ENCODE measurements around the gene ESRRG.

GRCh38 chr1:216475659-216476276 lies 247.5 kb downstream of the ESRRG start:
- TF ChIP-seq EZH2 (IDR thresholded peaks at IDR 0.05; ENCODE audit: borderline replicate concordance, low read depth, low read length, severe bottlenecking) (no peak), CTCF (IDR thresholded peaks at IDR 0.05; ENCODE audit: borderline replicate concordance, extremely low read depth, low read length, poor library complexity, severe bottlenecking) (no peak)

Measured in DND-41 (cell line).